BLaER1 treated with 17β-estradiol and CSF1 and Interleukin-3, amounts not matched to agents 10 nM and 100 nM (cell line): ENCODE measurements around the gene ANKRD1.
A peak's percentile ranks its signal among the peaks of the same experiment; 100 is the strongest.

Experiments
- H3K27ac ChIP-seq, 11 experiments: shearing (Covaris generic); formaldehyde crosslinking; 2 replicates each; pipeline ENCODE4 v1.8.1; 2022
- H3K27me3 ChIP-seq, 11 experiments: shearing (Covaris generic); formaldehyde crosslinking; 2 replicates each; pipeline ENCODE4 v1.8.1; 2022
- H3K36me3 ChIP-seq, 11 experiments: shearing (Covaris generic); formaldehyde crosslinking; 2 replicates each; pipeline ENCODE4 v1.8.1; 2022
- H3K4me1 ChIP-seq, 10 experiments: shearing (Covaris generic); formaldehyde crosslinking; 2 replicates each; pipeline ENCODE4 v1.8.1; 2022
- H3K4me2 ChIP-seq, 11 experiments: shearing (Covaris generic); formaldehyde crosslinking; 2 replicates each; pipeline ENCODE4 v1.8.1; 2022
- H3K4me3 ChIP-seq, 10 experiments: shearing (Covaris generic); formaldehyde crosslinking; 2 replicates each; pipeline ENCODE4 v1.8.1; 2022
- H3K9ac ChIP-seq, 11 experiments: shearing (Covaris generic); formaldehyde crosslinking; 2 replicates each; pipeline ENCODE4 v1.8.1; 2022
- H3K9me3 ChIP-seq, 11 experiments: shearing (Covaris generic); formaldehyde crosslinking; replicated peaks in 1 of 11; 2 replicates each; pipeline ENCODE4 v1.8.1; 2022
- H4K20me1 ChIP-seq, 11 experiments: shearing (Covaris generic); formaldehyde crosslinking; 2 replicates each; pipeline ENCODE4 v1.8.1; 2022
- Cebpa-rat ChIP-seq, 11 experiments: shearing (Covaris generic); IDR thresholded peaks; 2 replicates each; pipeline ENCODE4 v1.8.1; 2022

ANKRD1 gene

DNA sequence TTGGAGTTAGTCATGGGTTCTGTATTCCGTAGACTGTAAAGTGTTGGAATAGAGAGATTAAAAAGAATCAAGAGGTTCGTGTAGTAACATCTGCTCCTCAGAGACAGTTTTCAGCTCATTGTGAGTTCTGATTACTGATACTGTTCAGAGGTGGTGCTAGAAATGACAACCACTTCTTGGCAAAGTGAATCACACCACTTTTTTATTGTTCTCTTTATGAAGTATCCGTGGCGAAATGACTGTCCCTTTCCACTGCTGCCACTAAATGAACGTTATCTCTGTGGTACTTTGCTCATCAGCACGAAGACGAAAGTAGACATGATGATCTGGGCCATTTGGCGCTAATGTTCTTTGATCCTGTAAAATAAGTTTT lies 48.3 kb downstream of the ANKRD1 start:
- peak overlapping the region; percentile 80 to 90 (median 86) for H3K9ac ChIP-seq
- H3K4me1 ChIP-seq = peaks cover 21 to 32% (median 27%) of the 10 kb centered on the region in 10 experiments
- peak overlapping the region; percentile 90 to 98 (median 94) for H3K4me2 ChIP-seq
- peaks cover 21 to 31% (median 24%) of the 10 kb centered on the region in 11 experiments for H3K36me3 ChIP-seq
- no peak for TF ChIP-seq Cebpa-rat (IDR thresholded peaks at IDR 0.05)
- peak overlapping the region; percentile 76 to 98 (median 88) for H3K4me3 ChIP-seq
- no peaks in the 10 kb centered on the region for H3K27me3 ChIP-seq
- H3K9me3 ChIP-seq = peaks cover 5 to 14% (median 12%) of the 10 kb centered on the region in 11 experiments
- peak overlapping the region; percentile 52 to 88 (median 77); a peak in 20 of 22 replicates for H3K27ac ChIP-seq
- H4K20me1 ChIP-seq = peaks cover 0 to 25% (median 10%) of the 10 kb centered on the region in 11 experiments; a peak in 9 of 22 replicates

GRCh38 chr10:90871766-90872647 lies 48.9 kb downstream of the ANKRD1 start, which contains the start of gene RPP30:
TSS of gene RPP30 (plus strand) at chr10:90871974. CDS start at chr10:90871987, 13 bp downstream.
- H4K20me1 ChIP-seq = peaks cover 0 to 25% (median 10%) of the 10 kb centered on the region in 11 experiments; a peak in 9 of 22 replicates
- H3K4me2 ChIP-seq = peak within 1 kb of the TSS; percentile 90 to 98 (median 94)
- H3K9me3 ChIP-seq = peaks cover 5 to 14% (median 12%) of the 10 kb centered on the region in 11 experiments
- TF ChIP-seq Cebpa-rat (IDR thresholded peaks at IDR 0.05) = no peak
- H3K36me3 ChIP-seq = peaks cover 15 to 25% (median 18%) of the 10 kb centered on the region in 11 experiments
- H3K27me3 ChIP-seq = no peaks in the 10 kb centered on the region
- peak within 1 kb of the TSS; percentile 52 to 88 (median 77); a peak in 21 of 22 replicates for H3K27ac ChIP-seq
- peaks cover 21 to 32% (median 27%) of the 10 kb centered on the region in 10 experiments for H3K4me1 ChIP-seq
- H3K9ac ChIP-seq = peak within 1 kb of the TSS; percentile 80 to 90 (median 86)
- peak within 1 kb of the TSS; percentile 76 to 98 (median 88) for H3K4me3 ChIP-seq

- peaks cover 8 to 18% (median 11%) of the 10 kb centered on the region in 11 experiments; a peak in 21 of 22 replicates for H3K36me3 ChIP-seq
- peaks cover 5 to 14% (median 12%) of the 10 kb centered on the region in 11 experiments for H3K9me3 ChIP-seq
- no peaks in the 10 kb centered on the region for H3K27me3 ChIP-seq
- H3K9ac ChIP-seq = peak overlapping the region; percentile 80 to 90 (median 86); a peak in 21 of 22 replicates
- H4K20me1 ChIP-seq = peaks cover 0 to 25% (median 10%) of the 10 kb centered on the region in 11 experiments; a peak in 9 of 22 replicates
- peak overlapping the region; percentile 76 to 98 (median 88) for H3K4me3 ChIP-seq
- H3K27ac ChIP-seq = peak overlapping the region; percentile 19 to 88 (median 77); a peak in 18 of 22 replicates
- no peak for TF ChIP-seq Cebpa-rat (IDR thresholded peaks at IDR 0.05)
- H3K4me1 ChIP-seq = peaks cover 21 to 32% (median 27%) of the 10 kb centered on the region in 10 experiments
- H3K4me2 ChIP-seq = peak overlapping the region; percentile 80 to 96 (median 93)
These were observed 49.6 kb downstream of the ANKRD1 start for GRCh38 chr10:90871279-90871765.

DNA sequence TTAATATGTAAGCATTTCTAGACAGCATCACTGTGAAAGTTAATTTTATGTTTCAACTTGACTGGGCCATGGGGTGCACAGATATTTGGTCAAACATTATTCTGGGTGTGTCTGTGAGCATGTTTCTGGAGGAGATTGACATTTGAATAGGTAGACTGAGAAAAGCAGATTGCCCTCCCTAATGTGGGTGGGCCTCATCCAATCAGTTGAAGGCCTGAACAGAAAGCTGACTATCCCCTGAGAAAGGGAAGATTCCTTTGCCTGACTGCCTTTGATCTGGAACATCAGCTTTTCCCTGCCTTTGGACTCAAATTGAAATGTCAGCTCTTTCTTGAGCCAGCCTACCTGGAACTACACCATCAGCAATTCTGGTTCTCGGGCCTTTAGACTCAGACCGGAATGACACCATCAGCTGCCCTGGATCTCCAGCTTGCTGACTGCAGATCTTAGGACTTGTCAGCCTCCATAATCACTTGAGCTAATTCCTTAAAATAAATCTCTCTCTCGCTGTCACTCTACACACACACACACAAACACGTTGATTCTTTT lies 54.8 kb downstream of the ANKRD1 start:
- peaks cover 0 to 9% (median under 1%) of the 10 kb centered on the region in 11 experiments; a peak in 6 of 22 replicates for H3K27me3 ChIP-seq
- no peak overlapping the region for H3K27ac ChIP-seq
- peaks cover 0 to 16% (median 4%) of the 10 kb centered on the region in 10 experiments; a peak in 11 of 20 replicates for H3K4me1 ChIP-seq

DNA sequence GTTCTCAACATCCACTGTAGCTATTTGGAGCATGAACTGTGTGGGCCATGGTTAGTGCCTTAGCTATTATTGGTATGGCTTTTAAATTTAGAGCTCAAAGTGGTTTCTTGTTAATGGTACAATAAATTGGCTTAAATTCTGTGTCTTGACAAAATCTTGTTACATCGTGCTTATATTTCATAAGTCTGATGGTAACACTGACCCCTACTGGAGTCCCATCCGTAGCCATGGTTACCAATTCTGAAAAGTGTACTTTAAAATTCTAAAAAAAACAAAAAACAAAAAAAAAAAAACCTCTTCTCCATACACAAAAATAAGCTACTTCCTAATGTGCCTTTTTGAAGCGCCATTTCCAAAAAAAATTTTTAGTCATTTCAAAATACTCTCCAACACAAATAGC lies 55.5 kb downstream of the ANKRD1 start:
- Histone ChIP-seq H3K27me3 (peaks cover 0 to 17% (median 8%) of the 10 kb centered on the region in 11 experiments; a peak in 16 of 22 replicates), H4K20me1 (no peaks in the 10 kb centered on the region), H3K9ac (no peak overlapping the region), H3K4me2 (no peak overlapping the region), H3K9me3 (peaks cover 5 to 14% (median 12%) of the 10 kb centered on the region in 11 experiments), H3K4me3 (no peak overlapping the region), H3K27ac (no peak overlapping the region), H3K36me3 (no peaks in the 10 kb centered on the region), H3K4me1 (peaks cover 0 to 18% (median 2%) of the 10 kb centered on the region in 10 experiments; a peak in 8 of 20 replicates)
- TF ChIP-seq Cebpa-rat (IDR thresholded peaks at IDR 0.05) = no peak

More for the DNA sequence above, 54.8 kb downstream of the ANKRD1 start:
- Histone ChIP-seq H4K20me1 (no peaks in the 10 kb centered on the region), H3K9me3 (peaks cover 5 to 14% (median 12%) of the 10 kb centered on the region in 11 experiments), H3K9ac (no peak overlapping the region), H3K4me2 (no peak overlapping the region), H3K4me3 (no peak overlapping the region), H3K36me3 (no peaks in the 10 kb centered on the region)
- no peak for TF ChIP-seq Cebpa-rat (IDR thresholded peaks at IDR 0.05)

- TF ChIP-seq Cebpa-rat (IDR thresholded peaks at IDR 0.05) = no peak
These were observed 57.9 kb downstream of the ANKRD1 start for GRCh38 chr10:90862908-90863514.

More at GRCh38 chr10:90862908-90863514, 57.9 kb downstream of the ANKRD1 start:
- Histone ChIP-seq H3K9ac (no peak overlapping the region), H4K20me1 (no peaks in the 10 kb centered on the region), H3K27me3 (peaks cover 0 to 40% (median 31%) of the 10 kb centered on the region in 11 experiments; a peak in 17 of 22 replicates), H3K36me3 (no peaks in the 10 kb centered on the region), H3K27ac (no peak overlapping the region), H3K4me2 (no peak overlapping the region), H3K9me3 (no peaks in the 10 kb centered on the region), H3K4me3 (no peak overlapping the region), H3K4me1 (peaks cover 5 to 39% (median 22%) of the 10 kb centered on the region in 10 experiments; a peak in 16 of 20 replicates)
